Gastrocnemius medialis (tissue), 4 donors: ENCODE results near the gene GLMN.

Experiments used
- POLR2A ChIP-seq, 2 donors: fragments of 450-650 bp; IDR thresholded peaks; one replicate each; pipeline ENCODE4 v1.6.1; 2017; ENCODE audit warnings: antibody characterized with exemption in 2 of 2, mild to moderate bottlenecking in 2 of 2, moderate library complexity in 2 of 2
- TF ChIP-seq, protein P1 (sequence below), 5 experiments: fragments of 450-650 bp in 3 of 5; fragments of 200-600 bp in 2 of 5; sonication (generic) in 2 of 5; IDR thresholded peaks in 4 of 5; conservative IDR thresholded peaks in 1 of 5; 1 replicate in 4 of 5; 2 replicates in 1 of 5; pipeline ENCODE4 v1.5.1; 2016 to 2019; ENCODE audit warnings: antibody characterized with exemption in 5 of 5, mild to moderate bottlenecking in 3 of 5, moderate library complexity in 3 of 5

DNA sequence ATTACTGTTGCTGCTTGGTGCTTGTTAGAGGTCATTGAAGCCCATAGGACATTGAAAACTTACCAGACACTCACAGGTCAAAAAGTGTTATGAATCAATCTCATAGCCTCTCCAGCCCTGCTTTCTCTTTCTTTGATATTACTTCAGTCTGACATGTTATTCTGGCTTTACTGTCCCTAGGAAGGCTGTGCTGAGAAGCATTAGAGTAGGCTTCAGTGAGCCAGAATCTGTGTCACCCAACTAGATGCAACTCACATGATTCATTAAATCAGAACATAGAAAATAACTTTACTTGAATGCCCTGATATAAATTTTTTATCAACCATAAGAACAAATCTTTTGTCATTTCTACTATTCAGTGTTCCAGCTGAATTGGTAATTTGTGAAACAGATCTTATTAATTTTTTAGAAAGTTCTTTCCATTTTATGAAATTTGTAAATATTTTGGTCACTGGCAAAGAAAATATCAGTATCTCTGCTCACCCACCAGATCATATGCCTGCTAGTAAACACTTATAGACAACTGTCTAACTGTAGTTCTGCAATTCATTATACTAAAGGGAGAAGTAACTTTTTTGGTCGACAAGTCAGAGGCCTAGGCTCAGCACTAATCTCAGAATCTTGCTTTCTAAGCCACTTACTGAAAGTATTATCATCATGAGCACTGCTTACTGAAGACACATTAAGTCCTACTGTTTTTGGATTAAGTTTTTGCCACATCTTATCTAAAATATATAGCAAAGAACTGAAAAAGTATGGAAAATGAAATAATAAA lies 48.3 kb upstream of the GLMN start:
- TF ChIP-seq, protein P1, sequence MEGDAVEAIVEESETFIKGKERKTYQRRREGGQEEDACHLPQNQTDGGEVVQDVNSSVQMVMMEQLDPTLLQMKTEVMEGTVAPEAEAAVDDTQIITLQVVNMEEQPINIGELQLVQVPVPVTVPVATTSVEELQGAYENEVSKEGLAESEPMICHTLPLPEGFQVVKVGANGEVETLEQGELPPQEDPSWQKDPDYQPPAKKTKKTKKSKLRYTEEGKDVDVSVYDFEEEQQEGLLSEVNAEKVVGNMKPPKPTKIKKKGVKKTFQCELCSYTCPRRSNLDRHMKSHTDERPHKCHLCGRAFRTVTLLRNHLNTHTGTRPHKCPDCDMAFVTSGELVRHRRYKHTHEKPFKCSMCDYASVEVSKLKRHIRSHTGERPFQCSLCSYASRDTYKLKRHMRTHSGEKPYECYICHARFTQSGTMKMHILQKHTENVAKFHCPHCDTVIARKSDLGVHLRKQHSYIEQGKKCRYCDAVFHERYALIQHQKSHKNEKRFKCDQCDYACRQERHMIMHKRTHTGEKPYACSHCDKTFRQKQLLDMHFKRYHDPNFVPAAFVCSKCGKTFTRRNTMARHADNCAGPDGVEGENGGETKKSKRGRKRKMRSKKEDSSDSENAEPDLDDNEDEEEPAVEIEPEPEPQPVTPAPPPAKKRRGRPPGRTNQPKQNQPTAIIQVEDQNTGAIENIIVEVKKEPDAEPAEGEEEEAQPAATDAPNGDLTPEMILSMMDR (IDR thresholded peaks at IDR 0.05 in 4 of 5, conservative IDR thresholded peaks at IDR 0.05 in 1 of 5), result no peak
- no peak for TF ChIP-seq POLR2A (IDR thresholded peaks at IDR 0.05)
